NK-92 treated with Interleukin-12 subunit alpha and Interleukin-12 subunit beta, amount 100 ng/mL, for 24 hours (cell line): ENCODE data around the gene GJA9.
"Not testable (repeated sequence)": the region's sequence is repeated elsewhere in the genome, so short reads cannot be mapped to it uniquely, and the experiment has no call there.

ENCODE experiments used
- DNase-seq: peaks from one replicate; lab custom pipeline; 2025; lab: John Stamatoyannopoulos, UW

The GJA9 gene

DNA sequence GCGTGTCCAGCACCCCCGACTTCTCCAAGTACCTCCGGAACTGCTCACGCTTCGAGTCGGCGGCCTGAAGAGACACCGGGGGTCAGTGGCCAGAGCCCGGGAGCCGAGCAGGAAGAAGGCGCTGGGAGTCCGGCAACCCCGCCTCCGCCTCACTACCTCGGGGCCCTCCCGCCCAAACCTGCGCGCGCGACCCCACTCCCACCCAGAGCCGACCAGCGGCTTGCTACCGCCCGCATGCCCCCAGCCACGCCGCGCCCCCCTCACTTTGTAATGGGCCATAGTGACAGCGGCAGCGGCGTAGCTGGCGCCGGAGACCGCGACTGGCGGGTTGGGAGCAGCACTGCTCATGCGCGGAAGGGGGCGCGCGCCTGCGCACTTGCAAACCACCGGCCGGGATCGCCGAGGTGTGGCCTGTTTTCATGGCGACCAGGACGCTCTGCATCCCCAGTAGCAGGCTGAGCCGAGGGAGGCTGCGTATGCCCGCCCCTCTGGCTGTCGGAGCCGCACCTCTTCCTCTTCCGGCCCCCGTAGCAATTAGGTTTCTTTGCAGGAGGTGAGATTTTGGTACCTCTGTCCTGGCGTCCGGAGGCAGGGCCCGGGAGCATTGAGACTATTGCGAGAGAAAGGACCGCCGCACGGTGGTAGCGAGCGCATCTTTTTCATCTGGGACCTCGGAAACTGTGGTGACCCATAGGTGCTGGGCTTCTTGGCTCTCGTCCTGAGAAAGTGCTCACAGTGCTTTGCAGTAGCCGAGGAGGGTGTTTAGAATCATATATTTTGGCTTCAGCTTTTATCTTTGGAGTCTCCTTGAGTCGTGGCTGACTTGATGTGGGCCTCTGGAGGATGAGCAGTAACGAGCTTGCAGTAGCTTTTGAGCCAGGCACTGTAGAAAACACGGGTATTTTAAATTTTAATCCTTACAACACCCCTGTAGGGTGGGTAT lies 8.1 kb downstream of the GJA9 start, which contains the start of gene MYCBP:
MYCBP (minus strand) TSS at position 322 of the 943 bp plus-strand sequence; CDS start at position 279, 43 bp downstream.
- peak; percentile 96 for DNase-seq

DNA sequence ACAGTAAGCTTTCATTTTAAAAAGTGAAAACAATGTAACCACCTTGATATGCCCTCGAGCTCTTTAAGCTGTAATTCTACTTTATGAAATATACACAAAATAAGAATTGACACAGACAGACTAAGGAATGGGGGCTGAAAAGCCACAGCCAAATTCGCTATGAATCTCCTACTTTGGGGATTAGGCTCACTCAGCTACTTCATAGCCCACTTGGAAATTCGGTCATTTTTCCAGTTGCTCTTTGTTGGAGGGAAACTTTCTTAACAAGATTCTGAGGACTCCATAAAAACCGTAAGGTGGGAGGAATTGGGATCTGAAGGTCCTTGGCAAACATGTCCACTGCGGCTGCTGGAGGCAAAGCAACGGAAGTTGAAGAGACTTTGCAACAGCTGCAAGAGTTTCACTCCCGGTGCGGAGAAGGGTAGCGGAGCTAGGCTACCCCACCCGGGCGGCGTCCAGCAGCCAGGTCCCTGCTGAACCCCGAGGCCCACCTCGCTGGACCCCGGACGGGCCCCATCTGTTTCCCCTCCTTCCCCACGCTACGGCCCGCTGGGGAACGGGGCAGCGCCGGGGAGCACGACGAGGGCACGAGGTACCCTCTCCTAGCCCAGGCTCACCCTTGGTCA lies 8.9 kb downstream of the GJA9 start:
- no peak for DNase-seq

DNA sequence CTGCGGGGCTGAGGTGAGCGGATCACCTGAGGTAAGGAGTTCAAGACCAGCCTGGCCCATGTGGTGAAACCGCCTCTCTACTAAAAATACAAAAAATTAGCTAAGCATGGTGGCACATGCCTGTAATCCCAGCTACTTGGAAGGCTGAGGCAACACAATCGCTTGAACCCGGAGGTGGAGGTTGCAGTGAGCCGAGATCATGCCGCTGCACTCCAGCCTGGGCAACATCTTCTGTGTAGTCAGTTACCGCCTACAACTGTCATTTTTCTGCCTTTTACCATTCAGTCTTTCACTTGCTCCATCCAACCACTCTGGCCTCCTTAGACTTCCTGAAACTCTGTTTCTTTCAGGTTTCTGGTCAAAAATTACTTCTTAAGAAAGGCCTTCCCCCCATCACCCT lies 10.4 kb downstream of the GJA9 start:
- DNase-seq: no peak

DNA sequence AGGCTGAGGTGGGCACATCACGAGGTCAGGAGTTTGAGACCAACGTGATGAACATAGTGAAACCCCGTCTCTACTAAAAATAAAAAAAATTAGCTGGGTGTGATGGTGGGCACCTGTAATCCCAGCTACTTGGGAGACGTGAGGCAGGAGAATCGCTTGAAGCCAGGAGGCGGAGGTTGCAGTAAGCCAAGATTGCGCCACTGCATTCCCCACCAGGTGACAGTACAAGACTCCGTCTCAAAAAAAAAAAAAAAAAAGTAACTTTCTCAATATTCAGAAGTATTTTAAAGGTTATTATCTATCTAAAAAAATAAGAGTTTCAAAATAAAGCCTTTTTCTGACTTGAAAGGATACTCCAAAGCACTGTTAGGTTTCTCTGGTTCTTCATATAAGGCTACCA lies 14.2 kb downstream of the GJA9 start:
- DNase-seq: no peak

DNA sequence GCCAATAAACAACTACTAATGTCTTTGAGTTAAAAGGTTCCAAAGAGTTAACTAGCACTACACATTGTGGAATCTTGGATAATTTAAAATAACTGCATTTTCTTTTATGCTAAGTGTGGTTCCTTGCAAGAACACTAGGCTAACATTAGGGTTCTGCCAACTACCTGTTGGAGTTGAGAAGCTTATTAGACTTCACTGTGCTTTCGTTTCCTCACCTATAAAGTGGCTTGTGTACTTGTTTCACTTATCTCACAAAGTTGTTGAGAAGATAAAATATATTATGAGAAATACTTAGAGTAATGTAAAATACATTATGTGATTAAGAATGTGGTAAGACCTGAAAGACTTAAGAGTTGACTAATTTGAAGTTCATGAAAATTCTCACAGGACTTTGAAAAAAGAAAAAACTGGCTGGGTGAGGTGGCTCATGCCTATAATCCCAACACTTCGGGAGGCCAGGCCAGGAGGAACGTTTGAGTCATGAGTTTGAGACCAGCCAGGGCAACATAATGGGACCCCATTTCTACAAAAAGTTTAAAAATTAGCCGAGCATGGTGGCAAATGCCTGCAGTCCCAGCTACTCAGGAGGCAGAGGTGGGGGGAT lies 16.2 kb downstream of the GJA9 start:
- DNase-seq: no peak

DNA sequence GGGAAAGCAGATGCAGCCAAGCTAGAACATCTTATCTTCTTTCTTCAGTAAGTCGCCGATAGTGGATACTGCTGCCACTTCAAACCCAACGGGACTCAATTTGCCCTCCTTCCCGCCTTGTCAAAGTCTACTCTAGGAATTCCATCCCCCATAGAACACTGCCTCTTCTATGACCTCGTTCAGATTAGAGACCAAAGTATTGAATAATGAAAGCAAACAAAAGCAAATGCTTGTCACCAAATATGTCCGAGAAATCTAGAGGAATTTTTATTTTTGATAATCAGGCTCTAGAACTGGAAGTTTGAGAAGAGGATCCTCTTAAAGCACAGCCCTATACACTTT lies 21.0 kb downstream of the GJA9 start:
- DNase-seq: no peak

DNA sequence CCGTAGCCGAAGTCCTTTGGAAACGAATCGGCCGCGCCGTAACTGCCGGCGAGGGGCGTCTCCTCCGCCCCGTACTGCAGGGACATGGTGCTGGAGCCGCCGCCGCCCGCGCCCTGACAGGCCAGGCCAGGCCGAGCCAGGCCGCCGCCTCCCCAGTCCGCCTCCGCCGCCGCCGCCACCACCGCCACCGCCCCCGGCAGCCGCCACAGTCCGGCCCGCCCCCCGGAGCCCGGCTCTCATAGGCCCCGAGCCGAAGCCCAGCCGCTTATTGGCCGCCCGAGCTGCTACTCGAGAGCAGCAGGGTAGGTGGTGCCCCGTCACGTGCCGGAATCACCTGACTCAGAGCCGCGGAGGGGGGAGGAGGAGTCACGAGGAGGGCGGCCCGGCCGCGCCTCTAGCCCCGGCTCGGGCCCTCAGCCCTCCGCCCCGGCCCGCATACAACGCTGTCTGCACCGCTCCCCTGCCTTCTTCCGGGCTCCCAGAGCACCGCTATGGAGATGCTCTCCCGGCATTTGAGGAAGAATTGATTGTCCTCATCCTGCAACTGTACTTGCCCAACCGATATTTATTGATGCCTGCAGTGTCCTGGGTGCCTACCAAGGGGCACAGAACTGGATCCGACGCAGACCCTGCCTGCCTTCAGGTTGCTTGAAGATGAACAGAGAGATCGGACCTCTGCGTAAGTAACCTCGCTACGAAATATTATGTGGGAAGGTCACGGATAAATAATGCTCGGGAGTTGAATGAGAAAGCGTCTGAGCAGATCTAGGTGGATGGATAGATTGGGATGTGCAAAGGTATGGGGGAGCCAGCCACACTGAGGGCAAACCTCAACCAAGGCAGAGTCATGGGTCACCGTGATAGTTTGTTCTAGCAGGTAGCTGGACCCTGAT lies 21.6 kb downstream of the GJA9 start, which contains the start of gene RRAGC:
RRAGC (minus strand) TSS at position 212 of the 893 bp plus-strand sequence; CDS start at position 86, 126 bp downstream.
- peak; percentile 99 for DNase-seq

DNA sequence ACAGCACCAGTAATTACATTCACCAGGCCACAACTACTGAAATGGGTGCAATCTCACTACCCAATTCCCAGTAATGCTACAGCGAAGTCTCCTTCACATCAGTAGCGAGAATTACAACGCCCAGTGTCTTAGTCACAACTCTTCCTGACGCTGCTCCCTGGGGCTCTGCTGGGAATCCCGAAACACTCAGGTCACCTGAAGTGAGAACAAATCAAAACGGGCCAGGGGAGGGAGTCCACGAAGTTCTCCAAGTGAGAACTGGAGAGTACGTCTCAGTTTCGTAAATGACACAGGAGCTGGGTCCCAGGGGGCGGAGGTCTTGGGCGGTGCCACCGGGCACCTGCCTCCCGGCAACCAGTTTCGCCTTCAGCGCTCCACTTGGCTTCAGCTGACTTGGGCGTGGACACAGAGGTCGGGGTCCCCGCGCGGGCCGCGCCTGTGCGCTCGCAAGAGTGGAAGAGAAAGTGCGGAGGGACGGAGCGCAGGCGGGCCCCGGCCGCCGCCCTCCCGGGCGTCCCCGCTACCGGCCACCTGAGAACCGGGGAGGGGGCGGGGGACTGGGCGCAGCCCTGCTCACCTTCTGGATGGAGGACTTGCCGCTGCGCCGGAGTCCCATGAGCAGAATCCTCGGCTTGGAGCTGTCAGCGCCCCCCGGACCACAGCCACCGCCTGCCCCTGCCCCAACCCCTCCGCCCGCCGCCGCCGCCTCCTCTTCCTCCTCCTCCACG lies 22.4 kb downstream of the GJA9 start:
- DNase-seq: no peak

DNA sequence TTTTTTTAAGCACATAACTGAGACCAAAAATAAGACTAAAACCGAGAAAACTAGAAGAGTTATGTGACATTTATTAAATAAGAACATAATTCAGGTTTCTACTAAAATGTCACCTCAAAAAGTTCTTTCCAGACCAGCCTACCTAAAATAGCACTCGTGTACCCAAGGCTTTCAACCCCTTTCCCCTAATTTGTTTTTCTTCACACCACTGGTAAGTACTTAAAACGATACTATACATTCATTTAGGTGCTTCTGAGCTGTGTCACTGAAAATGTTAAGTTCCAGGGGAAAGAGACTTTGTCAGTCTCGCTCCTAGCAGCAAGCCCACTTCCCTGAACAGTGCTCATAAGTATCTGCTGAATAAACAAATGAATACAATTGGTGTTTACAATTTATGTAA lies 28.6 kb downstream of the GJA9 start:
- no peak for DNase-seq

DNA sequence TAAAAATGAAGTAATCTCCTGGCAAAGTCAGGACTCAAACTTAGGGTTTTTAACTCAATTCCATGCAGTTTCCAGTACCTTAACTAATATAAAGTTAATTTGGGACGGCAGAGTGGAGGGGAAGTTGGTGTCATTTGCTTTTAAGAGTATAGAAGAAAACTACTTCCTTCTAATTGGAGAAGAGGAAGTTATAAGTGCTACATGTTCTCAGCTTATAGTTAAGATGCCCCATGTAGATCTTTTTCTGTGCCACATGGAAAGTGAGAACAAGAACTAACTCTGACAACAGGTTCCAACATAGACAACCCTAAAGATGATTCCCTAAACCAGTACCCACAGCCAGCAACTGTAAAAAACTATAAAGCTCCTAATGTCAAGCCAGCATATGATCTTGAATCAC lies 33.3 kb downstream of the GJA9 start:
- DNase-seq: no peak

DNA sequence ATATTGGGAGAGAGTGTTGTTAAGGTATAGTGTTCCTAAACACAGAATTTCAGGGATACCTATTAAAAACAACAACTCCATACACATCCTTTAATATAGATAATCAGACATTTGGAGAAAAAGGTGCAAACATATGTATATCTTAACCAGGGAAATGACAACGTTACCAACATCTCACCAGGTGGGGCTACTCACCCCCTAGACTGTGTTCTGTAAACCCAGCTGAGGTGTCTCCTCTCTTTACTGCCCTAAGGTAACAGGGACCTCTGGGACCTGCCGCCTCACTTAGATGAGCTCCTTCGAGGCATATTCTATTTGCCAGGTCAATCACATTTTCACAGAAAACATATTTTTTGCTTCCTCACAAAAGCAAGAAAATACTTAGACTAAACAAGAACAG lies 35.2 kb downstream of the GJA9 start:
- no peak for DNase-seq

DNA sequence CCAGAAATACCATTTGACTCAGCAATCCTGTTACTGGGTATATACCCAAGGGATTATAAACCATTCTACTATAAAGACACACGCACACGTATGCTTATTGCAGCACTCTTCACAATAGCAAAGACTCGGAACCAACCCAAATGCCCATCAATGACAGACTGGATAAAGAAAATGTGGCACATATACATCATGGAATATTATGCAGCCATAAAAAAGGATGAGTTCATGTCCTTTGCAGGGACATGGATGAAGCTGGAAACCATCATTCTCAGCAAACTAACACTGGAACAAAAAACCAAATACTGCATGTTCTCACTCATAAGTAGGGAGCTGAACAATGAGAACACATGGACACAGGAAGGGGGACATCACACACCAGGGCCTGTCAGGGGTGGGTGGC lies 36.3 kb downstream of the GJA9 start:
- DNase-seq: not testable (repeated sequence)

DNA sequence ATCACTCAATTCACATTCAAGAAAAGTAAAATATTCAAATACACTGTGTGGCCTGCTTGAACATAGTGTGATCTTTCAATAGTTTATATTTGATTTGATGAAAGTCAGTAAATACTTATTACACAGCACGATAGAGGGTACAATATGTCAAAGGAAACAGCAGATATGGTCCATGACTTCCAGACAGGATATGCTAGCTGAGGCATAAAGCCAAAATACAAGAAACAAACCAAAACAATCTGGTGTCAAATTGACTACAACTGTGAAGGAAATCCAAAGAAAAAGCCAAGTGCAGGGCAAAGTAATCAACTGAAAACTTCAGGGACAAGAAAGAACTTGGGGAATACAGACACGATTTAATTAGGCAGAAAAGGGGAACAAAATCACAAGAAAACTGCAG lies 41.1 kb downstream of the GJA9 start:
- DNase-seq: no peak

DNA sequence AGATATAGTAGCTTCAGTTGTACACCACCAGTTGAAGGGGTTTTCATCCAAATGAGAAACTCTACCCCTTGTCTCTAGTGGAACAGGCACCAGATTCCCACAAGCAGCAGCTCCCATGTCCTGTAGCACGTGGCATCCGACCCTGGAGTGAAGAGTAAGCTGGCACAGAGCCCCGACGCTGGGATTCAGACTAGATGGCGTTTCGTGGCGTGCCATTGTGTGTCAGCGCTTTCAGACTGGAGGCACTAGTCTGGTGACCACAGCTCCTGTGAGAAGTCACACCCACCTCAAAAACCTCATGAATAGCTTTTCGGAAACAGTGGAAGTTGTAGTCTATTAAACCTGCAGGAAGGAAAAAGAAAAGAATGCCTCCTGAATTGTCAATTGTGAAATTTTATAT lies 42.0 kb downstream of the GJA9 start:
- DNase-seq: no peak

DNA sequence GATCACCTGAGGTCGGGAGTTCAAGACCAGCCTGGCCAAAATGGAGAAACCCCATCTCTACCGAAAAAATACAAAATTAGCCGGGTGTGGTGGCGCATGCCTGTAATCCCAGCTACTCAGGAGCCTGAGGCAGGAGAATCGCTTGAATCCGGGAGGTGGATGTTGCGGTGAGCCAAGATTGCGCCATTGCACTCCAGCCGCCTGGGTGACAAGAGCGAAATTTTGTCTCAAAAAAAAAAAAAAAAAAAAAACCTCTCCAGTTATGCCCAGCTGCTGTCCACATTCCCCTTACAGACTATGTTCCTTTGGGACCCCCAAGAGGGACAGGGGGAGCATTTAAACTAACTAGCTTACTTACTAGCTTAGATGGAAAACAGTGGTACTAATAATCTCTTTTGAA lies 45.1 kb downstream of the GJA9 start:
- DNase-seq: not testable (repeated sequence)

DNA sequence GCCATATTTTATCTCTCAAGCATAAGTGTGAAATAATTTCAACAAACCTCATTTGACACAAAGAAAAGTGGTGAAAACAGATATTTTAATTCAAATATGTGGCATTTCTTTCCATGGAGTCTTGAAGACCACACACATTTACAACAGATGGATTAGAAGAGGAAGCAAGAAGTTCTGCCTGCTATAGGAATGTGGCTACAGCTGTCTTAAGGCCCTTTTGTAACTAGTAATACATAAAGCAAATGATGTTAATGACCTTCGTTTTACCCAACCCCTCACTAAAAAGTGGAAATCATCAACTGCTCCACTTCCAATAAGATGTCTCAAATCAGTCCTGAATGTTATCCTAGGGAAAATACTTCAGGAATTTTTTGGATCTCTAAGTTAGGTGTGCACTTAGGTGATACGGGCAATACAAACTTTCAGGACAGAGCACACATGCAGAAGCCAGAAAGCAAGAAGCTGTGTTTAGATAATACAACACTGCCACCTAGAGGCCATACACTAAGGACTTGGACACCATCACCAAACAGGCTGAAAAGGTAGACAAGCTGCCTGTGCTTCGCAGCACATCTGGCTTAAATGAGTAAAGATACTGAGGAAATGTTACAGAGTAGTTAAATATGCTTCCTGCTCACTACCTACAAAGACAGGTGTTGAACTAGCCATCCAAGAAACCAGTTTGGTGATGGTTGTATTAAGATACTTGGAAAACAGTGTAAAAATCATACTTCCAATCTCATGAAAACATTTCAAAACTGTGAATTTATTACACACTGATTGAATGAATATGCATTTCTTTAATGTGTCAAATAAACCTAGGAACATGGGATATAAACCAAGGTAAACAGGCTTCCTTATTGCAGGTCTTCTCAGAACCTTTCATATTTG lies 46.2 kb downstream of the GJA9 start:
- DNase-seq: peak; percentile 24

DNA sequence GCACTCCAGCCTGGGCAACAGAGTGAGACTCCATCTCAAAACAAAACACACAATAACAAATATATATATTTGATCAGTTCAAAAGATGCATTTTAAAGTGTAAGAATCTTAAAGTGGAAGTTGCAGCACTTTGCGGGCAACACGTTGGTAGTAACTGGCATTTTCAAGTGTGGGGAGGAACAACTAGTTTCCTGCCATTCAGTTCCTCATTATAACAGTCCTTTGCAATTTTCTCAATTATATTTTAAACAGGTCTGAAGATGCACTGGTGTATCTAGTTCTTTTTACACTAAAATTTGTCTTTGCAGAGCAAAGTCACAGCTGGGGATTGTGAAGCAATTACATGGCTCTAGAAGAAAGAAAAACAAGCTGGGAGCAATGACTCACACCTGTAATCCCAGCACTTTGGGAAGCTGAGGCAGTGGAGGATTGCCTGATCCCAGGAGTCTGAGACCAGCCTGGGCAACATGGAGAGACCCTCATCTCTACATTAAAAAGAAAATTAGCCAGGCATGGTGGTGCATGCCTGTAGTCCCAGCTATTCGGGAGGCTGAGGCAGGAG lies 47.1 kb downstream of the GJA9 start:
- no peak for DNase-seq

DNA sequence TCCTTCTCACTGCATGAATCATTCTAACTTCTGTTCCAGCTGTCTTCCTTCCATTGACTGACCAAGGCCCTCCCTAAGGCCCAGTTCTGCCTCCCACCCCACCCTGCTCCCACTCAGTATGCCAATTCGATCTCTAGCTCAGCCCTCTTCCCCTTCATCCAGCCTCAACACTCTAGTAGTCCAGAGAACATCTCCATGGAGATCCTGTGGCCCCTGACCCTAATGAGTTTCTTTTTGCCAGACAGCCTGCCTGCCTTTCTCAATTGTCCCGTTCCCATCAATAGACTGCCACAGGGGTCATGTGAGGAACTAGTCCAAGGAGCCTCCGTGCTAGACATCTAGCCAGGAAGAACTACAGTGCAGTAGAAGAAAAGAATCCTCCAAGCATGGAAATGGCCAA lies 48.2 kb downstream of the GJA9 start:
- no peak for DNase-seq

DNA sequence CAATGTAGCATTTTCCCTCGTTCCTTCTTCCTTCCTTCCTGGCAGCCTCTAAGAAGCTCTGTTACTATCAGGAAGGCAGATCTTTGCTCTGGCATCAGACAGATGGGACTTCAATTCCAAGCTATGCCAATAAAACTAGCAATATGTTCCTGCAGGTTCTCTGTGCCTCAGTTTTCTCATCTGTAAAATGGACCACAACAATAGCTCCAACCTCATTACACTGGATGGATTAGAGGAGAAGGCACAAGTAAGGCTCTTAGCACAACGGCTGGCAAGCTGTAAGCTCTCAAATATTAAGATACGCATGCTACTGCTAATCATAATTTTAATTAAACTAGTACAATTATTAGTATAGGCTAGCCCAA lies 49.0 kb downstream of the GJA9 start:
- DNase-seq: no peak
